Common myeloid progenitor, CD34-positive (primary cell): Measurements from ENCODE around the gene MSX2.

Experiments used
- CTCF ChIA-PET: fragments of 350-600 bp; sonication (Branson Sonifier 250); formaldehyde crosslinking; loops from one replicate; lab custom pipeline; 2021; ENCODE audit warnings: antibody characterized with exemption; lab: Charles Lee
- POLR2A ChIA-PET: fragments of 350-600 bp; sonication (Branson Sonifier 250); formaldehyde crosslinking; loops from one replicate; lab custom pipeline; 2021; ENCODE audit warnings: antibody characterized with exemption; lab: Charles Lee
- DNase-seq, 3 donors: peaks; one replicate each; pipeline versions ENCODE4 v3.0.0 to v3.0.0-alpha.2; 2013
- H3K27ac ChIP-seq, 2 experiments: 1 replicate in 1 of 2; 2 replicates in 1 of 2; pipeline ENCODE4 v1.7.0; 2013; ENCODE audit warnings: inconsistent platforms in 2 of 2, low read length in 2 of 2, mild to moderate bottlenecking in 2 of 2, low read depth in 1 of 2, moderate library complexity in 1 of 2; ENCODE audit not compliant: severe bottlenecking in 2 of 2, insufficient read depth in 1 of 2, poor library complexity in 1 of 2
- H3K27me3 ChIP-seq, 5 experiments: replicated peaks in 2 of 5; 1 replicate in 3 of 5; 2 replicates in 2 of 5; pipeline versions ENCODE4 v1.6.1 to v1.7.0; 2013; ENCODE audit warnings: low read length in 4 of 5, mild to moderate bottlenecking in 2 of 5, moderate library complexity in 2 of 5, inconsistent platforms in 1 of 5; ENCODE audit not compliant: insufficient read depth in 5 of 5, control insufficient read depth in 4 of 5
- H3K36me3 ChIP-seq, 4 experiments: 1 replicate in 2 of 4; 2 replicates in 2 of 4; pipeline versions ENCODE4 v1.6.1 to v1.7.0; 2013; ENCODE audit warnings: low read length in 3 of 4, control low read depth in 1 of 4, mild to moderate bottlenecking in 1 of 4; ENCODE audit not compliant: control insufficient read depth in 4 of 4, insufficient read depth in 4 of 4
- H3K4me1 ChIP-seq, 4 experiments: 1 replicate in 3 of 4; 2 replicates in 1 of 4; pipeline versions ENCODE4 v1.6.1 to v1.7.1; 2013; ENCODE audit warnings: low read length in 3 of 4, mild to moderate bottlenecking in 3 of 4, control low read depth in 1 of 4, inconsistent platforms in 1 of 4, moderate library complexity in 1 of 4; ENCODE audit not compliant: control insufficient read depth in 4 of 4, insufficient read depth in 4 of 4; ENCODE audit errors: control extremely low read depth in 1 of 4
- H3K4me3 ChIP-seq, 7 experiments: 1 replicate in 4 of 7; 2 replicates in 3 of 7; pipeline versions ENCODE4 v1.5.1 to v1.7.0; 2013; ENCODE audit warnings: mild to moderate bottlenecking in 7 of 7, low read length in 6 of 7, moderate library complexity in 6 of 7, inconsistent platforms in 2 of 7, low read depth in 2 of 7, control low read depth in 1 of 7; ENCODE audit not compliant: insufficient read depth in 4 of 7, control insufficient read depth in 1 of 7; ENCODE audit errors: extremely low read depth in 1 of 7
- H3K9me3 ChIP-seq, 5 experiments: 1 replicate in 4 of 5; 2 replicates in 1 of 5; pipeline versions ENCODE4 v1.6.1 to v1.7.1; 2013; ENCODE audit warnings: low read length in 4 of 5, mild to moderate bottlenecking in 2 of 5, inconsistent platforms in 1 of 5, low read depth in 1 of 5, moderate library complexity in 1 of 5; ENCODE audit not compliant: control insufficient read depth in 4 of 5, insufficient read depth in 2 of 5; ENCODE audit errors: control extremely low read depth in 1 of 5
- WGBS: methylation state at CpG from one replicate; pipeline ENCODE4 v1.1.5; 2013; ENCODE audit not compliant: insufficient coverage; 5-methylcytosine and 5-hydroxymethylcytosine counted together

Gene MSX2

DNA sequence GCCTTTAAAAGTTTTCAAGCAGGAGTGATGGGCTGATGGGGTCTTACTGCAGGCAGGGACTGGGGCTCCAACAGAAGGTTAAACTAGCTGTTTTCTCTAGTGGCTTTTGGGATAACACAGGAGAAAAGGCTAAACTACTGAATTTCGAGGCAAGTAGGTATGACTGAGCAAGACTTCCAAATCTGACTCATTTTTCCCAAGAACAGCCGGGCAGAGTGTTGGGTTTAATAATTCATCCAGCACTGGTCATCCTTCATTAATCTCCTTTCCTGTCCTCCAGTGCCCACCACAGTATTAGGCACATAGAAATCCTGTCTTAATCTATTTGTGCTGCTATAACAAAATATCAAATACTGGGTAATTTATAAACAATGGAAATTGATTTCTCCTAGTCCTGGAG lies 20.5 kb downstream of the MSX2 start:
- Histone ChIP-seq H3K36me3 (no peaks in the 10 kb centered on the region), H3K27ac (no peak overlapping the region), H3K9me3 (no peaks in the 10 kb centered on the region), H3K4me1 (no peaks in the 10 kb centered on the region), H3K4me3 (no peak overlapping the region), H3K27me3 (peaks cover under 1 to 72% (median 26%) of the 10 kb centered on the region in 5 experiments)
- POLR2A ChIA-PET: interaction anchor here (0.5 kb wide), 1 partner anchor 38 kb away, joined by 5 read pairs; no protein-coding TSS in a partner anchor
- CTCF ChIA-PET: no interaction called here
- 93% methylated on average over 2 of the region's 2 CpGs for WGBS
- DNase-seq: no peak

DNA sequence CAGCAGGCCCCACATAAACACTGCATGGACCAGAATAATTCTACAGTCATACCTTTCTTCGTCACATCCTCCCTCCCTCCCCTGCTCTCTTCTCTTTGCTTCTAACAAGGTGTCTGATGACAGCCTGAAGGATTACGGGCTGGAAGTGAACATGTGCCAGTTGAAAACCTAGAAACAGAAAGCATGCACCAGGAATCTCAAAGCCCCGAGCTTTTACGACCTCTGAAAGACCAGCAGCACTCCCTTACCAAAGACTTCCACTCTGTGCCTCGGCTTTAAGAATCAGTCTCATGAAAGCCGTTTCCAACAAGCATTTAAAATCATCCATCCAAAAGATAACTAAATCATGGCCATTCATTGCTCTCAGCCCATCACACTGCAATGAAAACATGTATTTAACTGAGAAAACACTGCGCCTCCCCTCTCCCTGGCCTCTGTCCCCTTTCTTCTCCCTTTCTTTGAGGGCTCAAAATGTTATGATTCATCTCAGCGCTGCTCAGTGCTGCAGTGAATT lies 21.3 kb downstream of the MSX2 start:
- 80% methylated on average over 7 of the region's 8 CpGs for WGBS
- no peak for DNase-seq
- H3K9me3 ChIP-seq: no peaks in the 10 kb centered on the region
- POLR2A ChIA-PET: no interaction called here
- H3K4me1 ChIP-seq: no peaks in the 10 kb centered on the region
- CTCF ChIA-PET: no interaction called here
- H3K4me3 ChIP-seq: no peak overlapping the region
- H3K36me3 ChIP-seq: no peaks in the 10 kb centered on the region
- no peak overlapping the region for H3K27ac ChIP-seq
- peaks cover 3 to 72% (median 30%) of the 10 kb centered on the region in 5 experiments for H3K27me3 ChIP-seq

DNA sequence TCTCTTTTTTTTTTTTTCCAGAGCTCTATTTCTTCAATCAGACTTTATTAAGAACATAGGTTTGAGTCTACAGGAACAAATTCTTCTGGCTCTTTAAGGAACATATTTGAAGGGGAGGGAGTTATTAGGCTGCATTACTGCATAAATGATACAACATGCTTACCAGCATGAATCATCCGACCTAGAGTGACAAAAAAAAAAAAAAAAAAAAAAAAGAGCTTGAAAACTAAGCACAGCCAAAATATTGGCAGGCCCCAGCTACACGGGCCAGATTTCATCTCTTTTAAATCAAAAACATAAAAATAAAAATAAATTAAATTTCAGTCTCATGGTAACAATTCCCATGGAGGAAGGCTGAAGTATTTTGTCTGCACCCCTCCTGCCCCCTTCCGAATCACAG lies 26.3 kb downstream of the MSX2 start:
- H3K27ac ChIP-seq: no peak overlapping the region
- ChIA-PET POLR2A (no interaction called here), CTCF (interaction anchor here (1.2 kb wide), 1 partner anchor 331 kb away, joined by 3 read pairs; no protein-coding TSS in a partner anchor)
- H3K4me3 ChIP-seq: peak overlapping the region in 1 of 7 experiments; percentile 70
- no peaks in the 10 kb centered on the region for H3K36me3 ChIP-seq
- 0% methylated on average over 1 of the region's 3 CpGs for WGBS
- peaks cover 10 to 81% (median 45%) of the 10 kb centered on the region in 5 experiments for H3K27me3 ChIP-seq
- H3K9me3 ChIP-seq: peaks cover 0 to 3% (median 0%) of the 10 kb centered on the region in 5 experiments
- DNase-seq: no peak
- peaks cover 0 to 10% (median 3%) of the 10 kb centered on the region in 4 experiments for H3K4me1 ChIP-seq

DNA sequence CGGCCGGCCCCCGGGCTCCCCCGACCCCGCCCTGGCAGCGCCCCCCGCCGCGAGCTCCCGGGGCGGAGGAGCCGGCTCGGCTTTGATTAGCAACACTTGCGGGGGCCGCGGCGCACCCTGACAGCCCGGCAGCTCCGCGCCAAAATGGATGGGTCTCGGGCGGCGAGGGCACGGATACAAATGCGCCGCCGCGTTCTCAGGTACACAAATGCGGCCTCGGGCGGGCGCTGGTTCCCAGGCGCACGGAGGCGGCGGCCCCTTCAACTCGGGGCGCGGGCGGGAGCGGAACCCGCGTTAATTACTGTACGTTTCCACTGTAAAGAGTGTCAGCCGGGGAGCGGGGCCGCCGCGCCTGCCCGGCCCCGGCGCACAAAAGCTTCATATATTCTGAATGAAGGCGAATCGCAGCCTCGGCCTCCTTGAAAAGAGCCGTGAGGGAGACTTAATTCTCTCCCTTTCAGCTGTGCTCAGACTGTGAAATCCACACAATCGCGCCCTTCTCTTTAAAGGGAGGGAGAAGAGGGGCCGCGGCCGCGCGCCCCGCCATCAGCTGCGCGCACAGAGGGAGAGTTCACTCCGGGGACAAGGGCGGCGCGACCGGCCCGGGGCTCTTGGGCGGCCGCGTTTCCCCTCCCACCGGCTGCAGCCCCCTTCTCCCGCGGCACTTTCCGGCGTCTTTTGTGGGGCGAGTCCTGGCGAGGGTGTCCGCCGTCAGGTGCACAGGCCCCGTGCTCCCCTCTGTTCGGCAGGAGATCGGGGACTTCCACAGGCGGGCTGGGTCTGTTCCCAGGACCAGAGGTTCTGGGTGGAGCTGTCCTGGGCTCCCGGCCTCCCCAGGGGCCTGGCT lies 27.0 kb downstream of the MSX2 start:
- H3K4me3 ChIP-seq: peak overlapping the region in 5 of 7 experiments; percentile 23 to 70 (median 47)
- WGBS: under 1% methylated on average over 65 of the region's 89 CpGs
- ChIA-PET POLR2A (no interaction called here), CTCF (interaction anchor here (1.2 kb wide), 1 partner anchor 332 kb away, joined by 3 read pairs; no protein-coding TSS in a partner anchor)
- H3K27ac ChIP-seq: no peak overlapping the region
- H3K27me3 ChIP-seq: peaks cover 10 to 74% (median 40%) of the 10 kb centered on the region in 5 experiments
- peaks cover 0 to 10% (median 3%) of the 10 kb centered on the region in 4 experiments for H3K4me1 ChIP-seq
- H3K9me3 ChIP-seq: peaks cover 0 to 3% (median 0%) of the 10 kb centered on the region in 5 experiments
- DNase-seq: peak in 1 of 3 donors; percentile 32
- no peaks in the 10 kb centered on the region for H3K36me3 ChIP-seq

DNA sequence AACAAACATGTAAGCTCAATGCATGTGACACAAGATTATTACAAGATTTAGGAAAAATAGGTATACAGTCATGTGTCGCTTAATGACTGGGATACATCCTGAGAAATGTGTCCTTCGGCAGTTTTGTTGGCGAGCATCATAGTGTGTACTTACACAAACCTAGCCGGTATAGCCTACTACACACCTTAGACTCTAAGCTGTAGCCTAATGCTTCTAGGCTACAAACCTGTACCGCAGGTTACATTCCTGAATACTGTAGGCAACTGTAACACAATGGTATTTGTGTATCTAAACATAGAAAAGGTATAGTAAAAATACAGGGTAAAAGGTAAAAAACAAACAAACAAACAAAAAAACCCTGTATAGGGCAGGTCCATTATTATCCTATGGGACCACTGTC lies 27.7 kb downstream of the MSX2 start:
- no peak overlapping the region for H3K27ac ChIP-seq
- no peak for DNase-seq
- CTCF ChIA-PET: no interaction called here
- no peak overlapping the region for H3K4me3 ChIP-seq
- POLR2A ChIA-PET: no interaction called here
- no peaks in the 10 kb centered on the region for H3K36me3 ChIP-seq
- WGBS: 97% methylated on average over 3 of the region's 5 CpGs
- H3K27me3 ChIP-seq: peaks cover 10 to 67% (median 40%) of the 10 kb centered on the region in 5 experiments
- peaks cover 0 to 10% (median 3%) of the 10 kb centered on the region in 4 experiments for H3K4me1 ChIP-seq
- peaks cover 0 to 3% (median 0%) of the 10 kb centered on the region in 5 experiments for H3K9me3 ChIP-seq

DNA sequence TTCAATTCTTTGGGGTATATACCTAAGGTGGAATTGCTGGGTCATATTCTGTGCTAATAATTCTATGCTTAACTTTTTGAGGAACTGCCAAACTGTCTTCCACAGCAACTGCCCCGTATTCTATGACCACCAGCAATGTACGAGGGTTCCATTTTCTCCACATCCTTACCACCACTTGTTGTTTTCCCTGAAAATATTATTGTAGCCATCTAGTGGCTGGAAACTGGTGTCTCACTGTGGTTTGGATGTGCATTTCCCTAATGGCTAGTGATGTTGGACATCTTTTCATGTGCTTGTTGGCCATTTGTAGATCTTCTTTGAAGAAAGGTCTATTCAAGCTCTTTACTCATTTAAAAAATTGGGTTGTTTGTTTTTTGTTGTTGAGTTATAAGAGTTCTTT lies 30.7 kb downstream of the MSX2 start:
- DNase-seq: no peak
- POLR2A ChIA-PET: no interaction called here
- WGBS: no CpG with 5 or more reads among the region's 2 CpGs

DNA sequence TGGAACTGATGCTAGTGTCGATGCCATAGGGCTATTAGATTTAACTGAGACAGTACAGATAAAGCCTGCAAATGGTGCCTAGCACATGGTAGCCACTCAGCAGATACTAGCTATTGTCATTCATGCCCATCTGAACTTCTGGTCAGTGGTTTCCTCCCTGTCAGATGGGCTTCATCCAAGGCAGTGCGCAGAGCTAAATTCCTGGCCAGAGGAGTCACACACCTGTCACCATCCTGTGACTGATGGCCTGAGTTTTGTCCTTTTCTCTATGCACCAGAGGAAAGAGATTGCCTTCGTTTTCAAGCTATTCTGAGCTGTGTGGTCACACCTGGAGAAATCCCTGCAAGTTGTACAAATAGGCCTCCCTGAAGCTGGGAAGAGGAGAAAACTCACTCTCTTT lies 34.7 kb downstream of the MSX2 start:
- ChIA-PET POLR2A (no interaction called here), CTCF (no interaction called here)
- Histone ChIP-seq H3K4me3 (no peak overlapping the region), H3K4me1 (no peaks in the 10 kb centered on the region), H3K9me3 (peaks cover 0 to 2% (median 0%) of the 10 kb centered on the region in 5 experiments), H3K27me3 (peaks cover 0 to 13% (median 0%) of the 10 kb centered on the region in 5 experiments), H3K27ac (no peak overlapping the region), H3K36me3 (no peaks in the 10 kb centered on the region)
- no peak for DNase-seq
- WGBS: 100% methylated on average over 3 of the region's 3 CpGs

More for the DNA sequence above, 30.7 kb downstream of the MSX2 start:
- Histone ChIP-seq H3K4me3 (no peak overlapping the region), H3K4me1 (peaks cover 0 to 10% (median 3%) of the 10 kb centered on the region in 4 experiments), H3K27me3 (peaks cover 7 to 44% (median 20%) of the 10 kb centered on the region in 5 experiments), H3K9me3 (peaks cover 0 to 3% (median 0%) of the 10 kb centered on the region in 5 experiments), H3K27ac (no peak overlapping the region), H3K36me3 (no peaks in the 10 kb centered on the region)
- CTCF ChIA-PET: no interaction called here
